A204.1 (cell line): ENCODE measurements around the gene SUSD3.

ENCODE experiments used
- FAIRE-seq: peaks from 2 replicates; lab custom pipeline; 2012; peaks lifted over from hg19 to GRCh38; lab: Jason Lieb, UNC

SUSD3 gene

GRCh38 chr9:93030642-93031628, 27.6 kb upstream of the SUSD3 start:
- FAIRE-seq: no peak

GRCh38 chr9:93031629-93032430, 26.7 kb upstream of the SUSD3 start:
- FAIRE-seq: no peak

GRCh38 chr9:93032545-93032944, 26.0 kb upstream of the SUSD3 start:
- no peak for FAIRE-seq

- no peak for FAIRE-seq
Observed at GRCh38 chr9:93033531-93033930, 25.0 kb upstream of the SUSD3 start.

- FAIRE-seq: no peak
Observed at GRCh38 chr9:93035106-93035660, 23.3 kb upstream of the SUSD3 start.

GRCh38 chr9:93035821-93036351, 22.6 kb upstream of the SUSD3 start:
- FAIRE-seq: no peak

- no peak for FAIRE-seq
Observed at GRCh38 chr9:93036887-93037475, 21.5 kb upstream of the SUSD3 start.

GRCh38 chr9:93037476-93037971, 21.0 kb upstream of the SUSD3 start:
- FAIRE-seq: no peak

GRCh38 chr9:93038918-93039317, 19.6 kb upstream of the SUSD3 start:
- FAIRE-seq: no peak

GRCh38 chr9:93039456-93039855, 19.0 kb upstream of the SUSD3 start:
- FAIRE-seq: no peak

- FAIRE-seq: no peak
Observed at GRCh38 chr9:93039976-93040375, 18.5 kb upstream of the SUSD3 start.

- FAIRE-seq: no peak
Observed at GRCh38 chr9:93040409-93040808, 18.1 kb upstream of the SUSD3 start.

- no peak for FAIRE-seq
Observed at GRCh38 chr9:93041108-93041802, 17.2 kb upstream of the SUSD3 start.

- no peak for FAIRE-seq
Observed at GRCh38 chr9:93043122-93043521, 15.4 kb upstream of the SUSD3 start.

- no peak for FAIRE-seq
Observed at GRCh38 chr9:93045521-93045920, 13.0 kb upstream of the SUSD3 start.

- FAIRE-seq: no peak
Observed at GRCh38 chr9:93048566-93049448, 9.7 kb upstream of the SUSD3 start.

GRCh38 chr9:93049491-93049890, 9.0 kb upstream of the SUSD3 start:
- FAIRE-seq: no peak

GRCh38 chr9:93050231-93050630, 8.3 kb upstream of the SUSD3 start:
- FAIRE-seq: no peak

- no peak for FAIRE-seq
Observed at GRCh38 chr9:93051680-93052089, 6.8 kb upstream of the SUSD3 start.

- no peak for FAIRE-seq
Observed at GRCh38 chr9:93052791-93053540, 5.5 kb upstream of the SUSD3 start.
